Mesenchymal stem cell (in vitro differentiated cells and primary cell): ENCODE measurements around the gene GOSR2.
"Not testable (repeated sequence)": the region's sequence is repeated elsewhere in the genome, so short reads cannot be mapped to it uniquely, and the experiment has no call there.

Experiments used
- DNase-seq: peaks from one replicate; pipeline ENCODE4 v3.0.0-alpha.2; 2013
- H2AFZ ChIP-seq: one replicate; pipeline ENCODE4 v1.6.1; 2013; ENCODE audit warnings: low read depth, mild to moderate bottlenecking, control low read depth, inconsistent platforms, low read length, moderate library complexity
- H2AK5ac ChIP-seq: 2 replicates; pipeline ENCODE4 v1.6.1; 2013; ENCODE audit warnings: low read length, moderate library complexity, mild to moderate bottlenecking, inconsistent platforms; ENCODE audit not compliant: severe bottlenecking
- H2BK120ac ChIP-seq: one replicate; pipeline ENCODE4 v1.6.1; 2013; ENCODE audit warnings: low read depth, mild to moderate bottlenecking, inconsistent platforms, low read length, moderate library complexity
- H2BK12ac ChIP-seq, 2 experiments: one replicate each; pipeline ENCODE4 v1.6.1; 2013; ENCODE audit warnings: inconsistent platforms in 2 of 2, low read length in 2 of 2, mild to moderate bottlenecking in 2 of 2, moderate library complexity in 2 of 2, control low read depth in 1 of 2
- H2BK15ac ChIP-seq: one replicate; pipeline ENCODE4 v1.6.1; 2013; ENCODE audit warnings: mild to moderate bottlenecking, low read depth, inconsistent platforms; ENCODE audit not compliant: poor library complexity, severe bottlenecking
- H2BK5ac ChIP-seq: 2 replicates; pipeline ENCODE4 v1.6.1; 2013; ENCODE audit warnings: low read depth, mild to moderate bottlenecking, low read length, control low read depth, inconsistent platforms; ENCODE audit not compliant: poor library complexity, severe bottlenecking
- H3K14ac ChIP-seq, 2 experiments: one replicate each; pipeline ENCODE4 v1.6.1; 2013; ENCODE audit warnings: inconsistent platforms in 2 of 2, low read length in 2 of 2, control low read depth in 1 of 2, mild to moderate bottlenecking in 1 of 2, moderate library complexity in 1 of 2
- H3K18ac ChIP-seq, 2 experiments: one replicate each; pipeline ENCODE4 v1.6.1; 2013; ENCODE audit warnings: inconsistent platforms in 2 of 2, low read length in 2 of 2, control low read depth in 1 of 2, low read depth in 1 of 2, mild to moderate bottlenecking in 1 of 2
- H3K23ac ChIP-seq, 2 experiments: one replicate each; pipeline ENCODE4 v1.6.1; 2013; ENCODE audit warnings: inconsistent platforms in 2 of 2, low read length in 2 of 2, mild to moderate bottlenecking in 2 of 2, moderate library complexity in 2 of 2, control low read depth in 1 of 2
- H3K27ac ChIP-seq: 2 replicates; pipeline ENCODE4 v1.5.1; 2013; ENCODE audit warnings: mild to moderate bottlenecking, moderate library complexity, low read length, control low read depth, inconsistent platforms; ENCODE audit not compliant: poor library complexity, severe bottlenecking
- H3K27me3 ChIP-seq, 2 experiments: 2 replicates each; pipeline versions ENCODE4 v1.6.1 to v1.7.0; 2013; ENCODE audit warnings: low read length in 2 of 2, mild to moderate bottlenecking in 2 of 2, moderate library complexity in 2 of 2, control low read depth in 1 of 2, inconsistent platforms in 1 of 2; ENCODE audit not compliant: control insufficient read depth in 1 of 2, insufficient read depth in 1 of 2
- H3K36me3 ChIP-seq, 2 experiments: 2 replicates each; pipeline versions ENCODE4 v1.6.1 to v1.7.0; 2013; ENCODE audit warnings: low read length in 2 of 2, control low read depth in 1 of 2, inconsistent platforms in 1 of 2, low read depth in 1 of 2, mild to moderate bottlenecking in 1 of 2; ENCODE audit not compliant: insufficient read depth in 2 of 2, control insufficient read depth in 1 of 2
- H3K4ac ChIP-seq, 2 experiments: one replicate each; pipeline ENCODE4 v1.6.1; 2013; ENCODE audit warnings: inconsistent platforms in 2 of 2, low read length in 2 of 2, mild to moderate bottlenecking in 2 of 2, moderate library complexity in 2 of 2, control low read depth in 1 of 2, low read depth in 1 of 2
- H3K4me1 ChIP-seq: 2 replicates; pipeline ENCODE4 v1.6.1; 2013; ENCODE audit warnings: low read depth, low read length, control low read depth; ENCODE audit not compliant: control insufficient read depth, insufficient read depth
- H3K4me2 ChIP-seq: 2 replicates; pipeline ENCODE4 v1.6.1; 2013; ENCODE audit warnings: low read length, mild to moderate bottlenecking, inconsistent platforms; ENCODE audit not compliant: poor library complexity, severe bottlenecking
- H3K4me3 ChIP-seq, 2 experiments: 2 replicates each; pipeline versions ENCODE4 v1.5.1 to v1.7.0; 2013; ENCODE audit warnings: low read length in 2 of 2, mild to moderate bottlenecking in 2 of 2, control low read depth in 1 of 2, low read depth in 1 of 2; ENCODE audit not compliant: insufficient read depth in 1 of 2
- H3K79me1 ChIP-seq: replicated peaks from 2 replicates; pipeline ENCODE4 v1.6.1; 2013; ENCODE audit warnings: mild to moderate bottlenecking, control low read depth, low read length, inconsistent platforms; ENCODE audit not compliant: poor library complexity, severe bottlenecking
- H3K9ac ChIP-seq: 2 replicates; pipeline ENCODE4 v1.7.0; 2013; ENCODE audit warnings: mild to moderate bottlenecking, low read length, moderate library complexity
- H3K9me3 ChIP-seq: 2 replicates; pipeline ENCODE4 v1.7.0; 2013; ENCODE audit warnings: mild to moderate bottlenecking, low read length; ENCODE audit not compliant: control insufficient read depth
- H4K8ac ChIP-seq: one replicate; pipeline ENCODE4 v1.6.1; 2013; ENCODE audit warnings: inconsistent platforms, mild to moderate bottlenecking, low read length, moderate library complexity
- H4K91ac ChIP-seq: one replicate; pipeline ENCODE4 v1.6.1; 2013; ENCODE audit warnings: mild to moderate bottlenecking, low read length, inconsistent platforms
- WGBS: methylation state at CpG from one replicate; pipeline ENCODE4 v1.1.7; 2013; ENCODE audit warnings: mixed read lengths; 5-methylcytosine and 5-hydroxymethylcytosine counted together

Gene GOSR2

DNA sequence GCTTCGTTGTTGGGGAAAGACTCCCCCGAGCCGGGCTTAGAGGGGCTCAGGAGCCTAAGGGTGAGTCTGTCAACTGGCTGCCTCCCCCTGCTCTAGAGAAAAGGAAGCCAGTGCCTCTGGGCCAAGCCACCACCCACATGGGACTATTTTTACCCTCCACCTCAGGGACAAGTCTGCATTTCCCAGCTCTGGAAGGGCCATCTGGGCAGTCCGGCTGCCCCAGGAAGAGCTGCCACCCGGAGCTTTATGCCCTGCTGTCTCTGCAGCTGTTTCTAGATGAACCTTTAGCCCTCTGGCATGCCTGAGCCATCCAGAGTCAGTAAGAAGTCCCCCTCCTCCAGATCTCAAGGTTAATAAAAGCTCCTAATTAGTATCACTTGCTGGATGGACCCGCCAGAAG, 61.4 kb downstream of the GOSR2 start:
- H3K14ac ChIP-seq, result no peak overlapping the region
- DNase-seq, result no peak
- no peaks in the 10 kb centered on the region for H3K79me1 ChIP-seq
- H3K4me2 ChIP-seq, result no peak overlapping the region
- no peak overlapping the region for H2BK12ac ChIP-seq
- no peak overlapping the region for H3K27ac ChIP-seq
- no peak overlapping the region for H3K4ac ChIP-seq
- H4K91ac ChIP-seq, result no peak overlapping the region
- 49% methylated on average over 4 of the region's 6 CpGs for WGBS
- H3K18ac ChIP-seq, result no peak overlapping the region
- H2BK120ac ChIP-seq, result no peak overlapping the region
- no peak overlapping the region for H2BK5ac ChIP-seq
- H4K8ac ChIP-seq, result no peak overlapping the region
- H3K4me3 ChIP-seq, result no peak overlapping the region
- no peak overlapping the region for H3K9ac ChIP-seq
- H3K9me3 ChIP-seq, result peaks cover 2% of the 10 kb centered on the region
- H2BK15ac ChIP-seq, result no peak overlapping the region
- no peak overlapping the region for H2AK5ac ChIP-seq
- peaks cover 2% of the 10 kb centered on the region for H3K4me1 ChIP-seq
- no peak overlapping the region for H2AFZ ChIP-seq
- H3K36me3 ChIP-seq, result no peaks in the 10 kb centered on the region
- peaks cover 38 to 56% of the 10 kb centered on the region in 2 experiments for H3K27me3 ChIP-seq
- no peak overlapping the region for H3K23ac ChIP-seq

DNA sequence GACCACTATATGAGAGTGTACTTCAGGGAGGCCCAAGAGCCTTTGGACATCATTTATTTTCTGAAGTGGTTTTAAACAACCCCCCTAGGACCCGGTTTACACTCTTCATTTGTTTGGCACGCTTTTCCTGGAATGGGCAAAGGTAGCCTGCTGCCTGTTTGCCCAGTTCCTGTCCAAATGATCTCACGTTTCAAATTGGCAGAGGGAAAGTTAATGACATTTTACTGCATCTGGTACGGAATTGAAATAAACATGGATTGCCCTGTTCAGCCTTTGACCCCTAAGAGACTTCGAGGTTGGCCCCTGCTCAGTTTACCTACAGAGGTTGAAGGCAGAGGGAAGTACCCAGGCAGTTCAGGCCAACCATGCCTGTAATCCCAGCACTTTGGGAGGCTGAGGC, 61.9 kb downstream of the GOSR2 start:
- Histone ChIP-seq H3K4me3 (no peak overlapping the region), H3K4me2 (no peak overlapping the region), H2BK12ac (no peak overlapping the region), H2BK15ac (no peak overlapping the region), H3K4ac (no peak overlapping the region), H3K4me1 (no peaks in the 10 kb centered on the region), H3K27ac (no peak overlapping the region), H3K23ac (no peak overlapping the region), H4K91ac (no peak overlapping the region), H3K27me3 (peaks cover 38 to 56% of the 10 kb centered on the region in 2 experiments), H2AK5ac (no peak overlapping the region), H3K9me3 (peaks cover 2% of the 10 kb centered on the region), H3K79me1 (no peaks in the 10 kb centered on the region), H2BK5ac (no peak overlapping the region), H4K8ac (no peak overlapping the region), H3K9ac (no peak overlapping the region), H2AFZ (no peak overlapping the region), H2BK120ac (no peak overlapping the region), H3K18ac (no peak overlapping the region), H3K36me3 (no peaks in the 10 kb centered on the region), H3K14ac (no peak overlapping the region)
- no peak for DNase-seq
- WGBS, result 78% methylated on average over 5 of the region's 5 CpGs

DNA sequence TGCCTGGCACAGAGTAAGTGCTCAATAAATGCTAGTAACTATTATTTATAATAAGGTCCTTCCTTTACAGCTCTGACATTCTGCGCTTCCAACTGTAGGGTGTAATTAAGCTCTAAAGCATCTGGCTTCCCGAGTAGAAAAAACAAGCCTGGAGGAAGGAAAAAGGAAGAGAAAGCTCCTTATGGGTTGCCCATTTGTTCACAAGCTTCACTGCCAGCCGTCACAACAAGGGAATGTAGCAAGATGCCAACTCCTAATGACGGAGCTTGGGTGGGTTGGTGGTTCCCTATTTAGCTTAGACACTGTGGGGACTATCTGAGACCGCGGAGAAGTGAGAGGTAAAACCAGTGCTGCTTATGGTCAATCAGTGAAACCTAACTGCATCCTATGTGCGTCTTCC, 63.4 kb downstream of the GOSR2 start:
- no peak overlapping the region for H3K27ac ChIP-seq
- no peak overlapping the region for H3K4me2 ChIP-seq
- no peak overlapping the region for H3K4ac ChIP-seq
- no peak overlapping the region for H2AK5ac ChIP-seq
- H3K14ac ChIP-seq, result no peak overlapping the region
- peaks cover 32 to 54% of the 10 kb centered on the region in 2 experiments for H3K27me3 ChIP-seq
- H2BK120ac ChIP-seq, result no peak overlapping the region
- no peak overlapping the region for H3K18ac ChIP-seq
- H3K4me3 ChIP-seq, result no peak overlapping the region
- H2BK12ac ChIP-seq, result no peak overlapping the region
- peak overlapping the region; percentile 10 for H4K91ac ChIP-seq
- H2AFZ ChIP-seq, result no peak overlapping the region
- DNase-seq, result no peak
- H3K79me1 ChIP-seq, result no peaks in the 10 kb centered on the region
- WGBS, result 87% methylated on average over 7 of the region's 7 CpGs
- peaks cover 2% of the 10 kb centered on the region for H3K9me3 ChIP-seq
- no peak overlapping the region for H3K9ac ChIP-seq
- H3K23ac ChIP-seq, result no peak overlapping the region
- no peak overlapping the region for H4K8ac ChIP-seq
- no peaks in the 10 kb centered on the region for H3K36me3 ChIP-seq
- H3K4me1 ChIP-seq, result no peaks in the 10 kb centered on the region
- H2BK15ac ChIP-seq, result no peak overlapping the region
- H2BK5ac ChIP-seq, result no peak overlapping the region

DNA sequence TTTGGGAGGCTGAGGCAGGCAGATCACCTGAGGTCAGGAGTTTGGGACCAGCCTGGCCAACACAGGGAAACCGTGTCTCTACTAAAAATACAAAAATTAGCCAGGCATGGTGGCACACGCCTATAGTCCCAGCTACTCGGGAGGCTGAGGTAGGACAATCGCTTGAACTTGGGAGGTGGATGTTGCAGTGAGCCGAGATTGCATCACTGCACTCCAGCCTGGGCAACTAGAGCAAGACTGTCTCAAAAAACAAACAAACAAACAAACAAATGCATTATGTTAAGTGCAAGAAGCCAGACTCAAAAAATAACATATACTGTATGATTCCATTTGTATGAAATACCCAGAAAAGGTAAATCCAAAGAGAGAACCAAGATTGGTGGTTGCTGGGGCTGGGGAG, 65.0 kb downstream of the GOSR2 start:
- H2AK5ac ChIP-seq, H3K4me2 ChIP-seq, H3K14ac ChIP-seq, H4K91ac ChIP-seq, H3K9me3 ChIP-seq, H2AFZ ChIP-seq, H2BK12ac ChIP-seq, H3K4ac ChIP-seq, H3K79me1 ChIP-seq, H2BK120ac ChIP-seq, H3K9ac ChIP-seq, H2BK15ac ChIP-seq, H3K23ac ChIP-seq, H3K4me1 ChIP-seq, DNase-seq, H3K27ac ChIP-seq, H3K18ac ChIP-seq, H3K36me3 ChIP-seq, H2BK5ac ChIP-seq, H4K8ac ChIP-seq, H3K4me3 ChIP-seq: not testable (repeated sequence)
- 100% methylated on average over 4 of the region's 5 CpGs for WGBS
- peaks cover 23 to 43% of the 10 kb centered on the region in 2 experiments for H3K27me3 ChIP-seq
